ENCODE results near the gene CLDN18.
A peak's percentile ranks its signal among the peaks of the same experiment; 100 is the strongest.

CLDN18 gene

DNA sequence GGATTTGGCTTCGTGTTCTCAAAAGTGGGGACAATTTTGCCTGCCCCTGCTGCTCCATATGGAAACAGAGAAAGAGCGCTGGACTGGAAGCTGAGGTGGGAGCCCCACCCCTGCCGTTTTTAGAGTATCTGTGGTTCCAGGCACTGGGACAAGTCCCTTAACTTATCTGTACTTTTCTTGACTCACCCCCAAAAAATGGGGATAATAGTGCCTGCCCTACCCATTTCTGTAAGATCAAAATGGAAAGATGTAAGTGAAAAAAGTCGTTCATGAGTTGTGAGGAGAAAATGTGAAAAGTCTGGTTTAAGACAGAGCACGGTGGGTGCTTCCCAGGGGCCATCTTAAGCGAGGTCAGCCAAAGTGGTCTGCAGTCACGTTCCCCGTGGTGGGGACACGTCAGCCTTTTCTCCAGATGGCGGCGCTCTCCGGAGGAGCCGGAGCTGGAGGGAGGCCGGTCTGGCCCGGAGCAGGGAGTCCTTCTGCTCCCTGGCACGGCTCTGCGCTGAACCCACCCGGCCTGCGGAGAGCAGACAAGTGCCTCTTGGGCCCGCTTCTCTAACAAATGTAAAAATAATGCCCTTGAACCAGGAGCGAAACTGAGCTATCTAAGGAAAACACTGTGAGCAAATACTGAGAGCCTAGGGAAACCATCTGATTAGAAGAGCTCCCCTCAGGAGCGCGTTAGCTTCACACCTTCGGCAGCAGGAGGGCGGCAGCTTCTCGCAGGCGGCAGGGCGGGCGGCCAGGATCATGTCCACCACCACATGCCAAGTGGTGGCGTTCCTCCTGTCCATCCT, at the start of gene CLDN18:
TSS of gene CLDN18 (plus strand) at position 690 of the 797 bp plus-strand sequence. CDS start at position 751, 61 bp downstream.
- TF ChIP-seq EZH2 (IDR thresholded peaks at IDR 0.05), result no peak
- no peak for TF ChIP-seq FOXP2 (optimal IDR thresholded peaks at IDR 0.05; ENCODE audit: control extremely low read depth, extremely low read length, insufficient read depth)
- TF ChIP-seq POLR2AphosphoS5 (IDR thresholded peaks at IDR 0.05; ENCODE audit: borderline replicate concordance, low read depth, low read length), result no peak
- no peak within 1 kb of the TSS for H3K27ac ChIP-seq
- no peak within 1 kb of the TSS for H3K4me3 ChIP-seq
- H3K9me3 ChIP-seq (ENCODE audit: low read depth, low read length), result no peaks in the 10 kb centered on the region
- H3K36me3 ChIP-seq (ENCODE audit: insufficient read depth, low read length), result no peaks in the 10 kb centered on the region
- DNase-seq (ENCODE audit: low read depth, low spot score), result no peak
- no peak within 1 kb of the TSS for H3K9ac ChIP-seq (ENCODE audit: insufficient read length)

DNA sequence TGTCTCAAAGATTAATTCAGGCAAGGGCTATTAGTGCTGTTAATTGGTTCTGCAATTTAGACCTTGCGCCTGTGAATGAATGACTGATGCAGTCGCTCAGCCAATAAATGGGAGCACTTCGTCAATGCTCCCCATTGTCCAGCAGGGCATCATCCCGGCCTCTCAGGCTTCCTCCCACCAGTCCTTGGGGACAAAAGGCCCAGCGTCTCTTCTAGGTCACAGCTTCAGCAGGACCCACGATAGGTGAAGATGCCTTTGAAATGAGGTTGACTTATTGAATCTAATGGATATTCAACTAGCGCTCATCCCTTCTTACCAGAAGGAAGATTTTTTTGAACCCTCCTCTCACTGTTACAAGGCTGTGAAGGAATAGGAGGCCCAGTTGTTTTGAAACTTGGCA, 47.7 kb upstream of the CLDN18 start:
- Histone ChIP-seq H3K27ac (no peak overlapping the region), H3K36me3 (ENCODE audit: insufficient read depth, low read length) (no peaks in the 10 kb centered on the region), H3K9me3 (ENCODE audit: low read depth, low read length) (no peaks in the 10 kb centered on the region), H3K4me3 (no peak overlapping the region), H3K9ac (ENCODE audit: insufficient read length) (no peak overlapping the region)
- DNase-seq (ENCODE audit: low read depth, low spot score), result no peak
- TF ChIP-seq FOXP2 (optimal IDR thresholded peaks at IDR 0.05; ENCODE audit: control extremely low read depth, extremely low read length, insufficient read depth) (no peak), POLR2AphosphoS5 (IDR thresholded peaks at IDR 0.05; ENCODE audit: borderline replicate concordance, low read depth, low read length) (no peak), EZH2 (IDR thresholded peaks at IDR 0.05) (no peak)

DNA sequence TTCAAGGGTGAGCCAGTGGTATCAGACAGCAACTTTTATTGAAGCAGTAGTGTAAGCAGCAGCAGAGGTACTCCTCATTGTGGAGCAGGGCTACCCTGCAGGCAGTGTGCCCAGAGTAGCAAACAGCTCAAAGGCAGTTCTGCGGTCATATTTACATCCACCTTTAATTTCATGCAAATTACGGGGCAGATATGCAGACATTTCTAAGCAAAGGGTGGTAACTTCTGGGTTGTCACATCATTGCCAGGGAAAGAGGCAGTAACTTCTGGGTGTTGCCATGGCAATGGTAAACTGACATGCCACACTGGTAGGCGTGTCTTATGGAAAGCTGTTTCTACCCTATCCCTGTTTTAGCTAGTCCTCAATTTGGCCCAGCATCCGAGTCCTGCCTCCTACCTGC, 46.5 kb upstream of the CLDN18 start:
- Histone ChIP-seq H3K9ac (ENCODE audit: insufficient read length) (no peak overlapping the region), H3K27ac (no peak overlapping the region), H3K9me3 (ENCODE audit: low read depth, low read length) (no peaks in the 10 kb centered on the region), H3K36me3 (ENCODE audit: insufficient read depth, low read length) (no peaks in the 10 kb centered on the region), H3K4me3 (no peak overlapping the region)
- no peak for TF ChIP-seq POLR2AphosphoS5 (IDR thresholded peaks at IDR 0.05; ENCODE audit: borderline replicate concordance, low read depth, low read length)
- no peak for TF ChIP-seq EZH2 (IDR thresholded peaks at IDR 0.05)
- no peak for TF ChIP-seq FOXP2 (optimal IDR thresholded peaks at IDR 0.05; ENCODE audit: control extremely low read depth, extremely low read length, insufficient read depth)
- no peak for DNase-seq (ENCODE audit: low read depth, low spot score)

DNA sequence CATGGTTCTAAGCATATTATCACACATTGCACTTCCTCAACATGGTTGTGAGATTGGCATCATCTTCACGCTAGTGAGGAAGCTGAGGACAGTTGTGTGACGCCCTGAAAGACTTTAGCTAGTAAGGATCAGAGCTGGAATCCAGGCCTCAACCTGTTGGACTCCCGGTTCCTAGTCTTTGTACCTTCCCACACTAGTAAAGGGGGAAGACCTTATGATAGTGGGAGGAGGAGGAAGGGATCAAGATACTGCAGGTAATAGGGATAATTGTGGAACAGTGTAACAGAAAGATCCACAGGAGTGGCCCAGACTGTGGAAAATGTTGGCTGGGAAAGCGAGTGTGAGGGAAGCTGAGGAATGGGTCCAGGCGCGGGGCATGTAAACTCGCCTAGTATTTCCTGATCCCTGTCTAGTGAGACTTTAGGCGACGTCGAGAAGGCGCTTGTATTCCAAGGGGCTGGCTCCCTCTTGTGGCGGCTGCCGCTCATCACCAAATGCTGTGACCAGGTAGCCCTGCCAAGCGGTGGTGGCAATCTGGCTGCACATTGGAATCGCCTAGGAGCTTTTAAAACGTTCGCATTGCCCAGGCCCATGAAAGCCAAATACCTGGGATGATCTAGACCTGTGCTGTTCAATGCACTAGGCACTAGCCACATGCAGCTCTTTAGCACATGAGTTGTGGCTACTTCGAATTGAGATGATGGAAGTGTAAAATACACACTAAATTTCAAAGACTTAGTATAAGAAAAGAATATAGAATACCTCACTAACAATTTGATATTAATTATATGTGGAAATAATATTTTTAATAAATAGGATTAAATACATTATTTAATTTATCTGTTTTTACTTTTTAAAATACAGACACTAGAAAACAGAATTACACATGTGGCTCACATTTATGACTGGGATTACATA, 38.8 kb upstream of the CLDN18 start:
- Histone ChIP-seq H3K4me3 (peak overlapping the region; percentile 17; the same call in 1 of the 2 replicates), H3K9me3 (ENCODE audit: low read depth, low read length) (no peaks in the 10 kb centered on the region), H3K27ac (no peak overlapping the region), H3K9ac (ENCODE audit: insufficient read length) (no peak overlapping the region), H3K36me3 (ENCODE audit: insufficient read depth, low read length) (no peaks in the 10 kb centered on the region)
- TF ChIP-seq FOXP2 (optimal IDR thresholded peaks at IDR 0.05; ENCODE audit: control extremely low read depth, extremely low read length, insufficient read depth), result no peak
- no peak for TF ChIP-seq POLR2AphosphoS5 (IDR thresholded peaks at IDR 0.05; ENCODE audit: borderline replicate concordance, low read depth, low read length)
- no peak for TF ChIP-seq EZH2 (IDR thresholded peaks at IDR 0.05)
- no peak for DNase-seq (ENCODE audit: low read depth, low spot score)

DNA sequence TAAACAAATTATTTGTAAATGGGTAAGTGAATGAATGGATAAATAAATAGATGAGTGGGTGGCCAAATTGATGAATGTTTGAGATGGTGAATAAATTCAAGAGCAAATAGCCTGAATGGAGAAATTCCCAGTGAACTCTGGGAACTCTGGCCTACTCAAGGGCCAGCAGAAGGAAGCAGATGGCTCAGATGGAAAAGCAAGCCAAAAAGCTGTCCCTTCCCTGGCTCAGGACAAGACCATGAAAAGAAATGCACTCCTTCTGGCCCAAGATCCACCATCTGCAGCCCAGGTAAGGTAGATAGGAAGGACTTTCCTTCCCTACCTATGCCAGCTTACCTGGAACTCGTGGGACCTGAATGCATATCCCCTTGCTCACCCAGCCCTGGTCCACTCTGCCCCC, 37.6 kb upstream of the CLDN18 start:
- Histone ChIP-seq H3K9ac (ENCODE audit: insufficient read length) (no peak overlapping the region), H3K4me3 (no peak overlapping the region), H3K9me3 (ENCODE audit: low read depth, low read length) (no peaks in the 10 kb centered on the region), H3K36me3 (ENCODE audit: insufficient read depth, low read length) (no peaks in the 10 kb centered on the region), H3K27ac (no peak overlapping the region)
- no peak for DNase-seq (ENCODE audit: low read depth, low spot score)
- TF ChIP-seq FOXP2 (optimal IDR thresholded peaks at IDR 0.05; ENCODE audit: control extremely low read depth, extremely low read length, insufficient read depth), result no peak
- no peak for TF ChIP-seq POLR2AphosphoS5 (IDR thresholded peaks at IDR 0.05; ENCODE audit: borderline replicate concordance, low read depth, low read length)
- TF ChIP-seq EZH2 (IDR thresholded peaks at IDR 0.05), result no peak

DNA sequence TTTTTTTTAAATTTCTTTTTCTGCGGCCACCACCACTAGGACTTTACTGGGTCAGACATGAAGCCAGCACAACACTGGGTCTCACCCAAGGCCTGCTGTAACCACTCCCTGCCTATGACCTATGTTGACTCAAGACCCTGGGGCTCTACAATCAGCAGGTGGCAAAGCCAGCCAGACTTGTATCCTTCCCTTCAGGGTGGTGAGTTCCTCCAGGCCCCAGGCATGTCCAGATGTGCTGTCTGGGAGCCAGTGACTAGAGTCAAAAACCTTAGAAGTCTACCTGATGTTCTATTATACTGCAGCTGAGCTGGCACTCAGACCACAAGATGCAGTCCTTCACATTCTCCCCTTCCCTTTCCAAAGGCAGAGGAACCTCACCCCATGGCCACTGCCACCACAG, 31.6 kb upstream of the CLDN18 start:
- H3K36me3 ChIP-seq (ENCODE audit: insufficient read depth, low read length), result no peaks in the 10 kb centered on the region
- TF ChIP-seq EZH2 (IDR thresholded peaks at IDR 0.05), result no peak
- TF ChIP-seq POLR2AphosphoS5 (IDR thresholded peaks at IDR 0.05; ENCODE audit: borderline replicate concordance, low read depth, low read length), result no peak
- no peak for TF ChIP-seq FOXP2 (optimal IDR thresholded peaks at IDR 0.05; ENCODE audit: control extremely low read depth, extremely low read length, insufficient read depth)

DNA sequence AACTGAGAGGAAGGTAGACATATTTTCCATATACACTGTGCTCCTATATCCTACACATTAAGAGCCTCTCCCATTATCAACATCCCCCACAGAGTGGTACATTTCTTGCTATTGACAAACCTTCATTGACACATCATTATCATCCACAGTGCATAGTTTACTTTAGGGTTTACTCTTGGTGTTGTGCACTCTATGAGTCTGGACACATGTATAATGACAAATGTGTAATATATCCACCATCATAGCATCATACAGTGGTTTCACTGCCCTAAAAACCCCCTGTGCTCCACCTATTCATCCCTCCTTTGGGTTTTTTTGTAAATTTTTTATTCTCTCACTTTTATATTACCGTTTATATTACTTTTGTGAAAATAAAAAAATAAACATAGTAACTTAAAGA, 22.2 kb upstream of the CLDN18 start:
- Histone ChIP-seq H3K9ac (ENCODE audit: insufficient read length) (no peak overlapping the region), H3K36me3 (ENCODE audit: insufficient read depth, low read length) (no peaks in the 10 kb centered on the region), H3K27ac (no peak overlapping the region), H3K9me3 (ENCODE audit: low read depth, low read length) (no peaks in the 10 kb centered on the region), H3K4me3 (no peak overlapping the region)
- TF ChIP-seq FOXP2 (optimal IDR thresholded peaks at IDR 0.05; ENCODE audit: control extremely low read depth, extremely low read length, insufficient read depth) (no peak), EZH2 (IDR thresholded peaks at IDR 0.05) (no peak), POLR2AphosphoS5 (IDR thresholded peaks at IDR 0.05; ENCODE audit: borderline replicate concordance, low read depth, low read length) (no peak)
- no peak for DNase-seq (ENCODE audit: low read depth, low spot score)

More for the DNA sequence above, 31.6 kb upstream of the CLDN18 start:
- H3K9me3 ChIP-seq (ENCODE audit: low read depth, low read length), result no peaks in the 10 kb centered on the region
- no peak overlapping the region for H3K27ac ChIP-seq
- no peak overlapping the region for H3K4me3 ChIP-seq
- DNase-seq (ENCODE audit: low read depth, low spot score), result no peak
- H3K9ac ChIP-seq (ENCODE audit: insufficient read length), result no peak overlapping the region

DNA sequence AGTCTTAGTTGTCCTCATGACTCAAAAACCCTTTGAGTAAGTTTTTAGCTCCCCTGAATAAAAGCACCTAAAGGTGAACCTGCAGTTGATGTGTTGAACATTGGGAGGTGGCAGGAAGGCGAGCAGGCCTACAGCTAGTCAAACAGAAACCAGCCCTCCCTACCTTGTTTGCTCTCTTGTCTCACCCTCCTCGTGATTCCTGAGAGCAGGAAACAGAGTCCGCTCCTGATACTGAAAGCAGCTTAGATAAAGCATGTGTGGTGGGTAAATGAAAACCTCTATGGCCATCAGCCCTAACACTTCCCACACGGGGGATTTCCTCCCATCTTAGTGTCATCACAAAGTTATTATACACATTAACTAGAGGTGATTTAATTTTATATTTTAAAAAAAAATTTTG, 21.8 kb upstream of the CLDN18 start:
- Histone ChIP-seq H3K27ac (no peak overlapping the region), H3K9me3 (ENCODE audit: low read depth, low read length) (no peaks in the 10 kb centered on the region), H3K4me3 (no peak overlapping the region), H3K36me3 (ENCODE audit: insufficient read depth, low read length) (no peaks in the 10 kb centered on the region), H3K9ac (ENCODE audit: insufficient read length) (no peak overlapping the region)
- TF ChIP-seq EZH2 (IDR thresholded peaks at IDR 0.05), result no peak
- no peak for DNase-seq (ENCODE audit: low read depth, low spot score)
